Chondrocyte (in vitro differentiated cells): ENCODE data around the gene DBH. TPM values are rescaled to one million over a fixed set of nuclear protein-coding genes. Genes with fewer than 3 reads are reported as not detected.
A peak's percentile ranks its signal among the peaks of the same experiment; 100 is the strongest.
"Not testable (repeated sequence)": the region's sequence is repeated elsewhere in the genome, so short reads cannot be mapped to it uniquely, and the experiment has no call there.

Experiments used
- DNase-seq: peaks from one replicate; pipeline ENCODE4 v3.0.0; 2021; ENCODE audit warnings: mixed read lengths, low spot score
- H3K27ac Mint-ChIP-seq: one replicate; pipeline ENCODE4 v1.8.0; 2021; ENCODE audit warnings: mild to moderate bottlenecking, moderate library complexity, mixed read lengths; ENCODE audit not compliant: unreplicated experiment
- H3K27me3 Mint-ChIP-seq: 2 replicates; pipeline ENCODE4 v1.8.0; 2021; ENCODE audit warnings: low read depth, mixed read lengths
- H3K36me3 Mint-ChIP-seq: 2 replicates; pipeline ENCODE4 v1.8.0; 2021; ENCODE audit warnings: low read depth, mixed read lengths
- H3K4me1 Mint-ChIP-seq: 2 replicates; pipeline ENCODE4 v1.8.0; 2021; ENCODE audit warnings: low read depth, mild to moderate bottlenecking, mixed read lengths
- H3K4me3 Mint-ChIP-seq: one replicate; pipeline ENCODE4 v1.8.0; 2021; ENCODE audit warnings: mild to moderate bottlenecking, moderate library complexity, mixed read lengths; ENCODE audit not compliant: unreplicated experiment
- H3K9me3 Mint-ChIP-seq: 2 replicates; pipeline ENCODE4 v1.8.0; 2021; ENCODE audit warnings: low read depth, mixed read lengths
- total RNA-seq: library from RNA; stranded (reverse); gene quantifications from 3 replicates; pipeline ENCODE4 v1.2.1, GENCODE V29; 2021
- TF ChIP-seq, protein P1 (sequence below): fragments of 200-600 bp; sonication (generic); IDR thresholded peaks from 2 replicates; pipeline ENCODE4 v1.5.0; 2021; ENCODE audit warnings: antibody characterized with exemption, mild to moderate bottlenecking, moderate library complexity

DBH gene
- total RNA-seq, 1 donor from 2014 or later: not detected

DNA sequence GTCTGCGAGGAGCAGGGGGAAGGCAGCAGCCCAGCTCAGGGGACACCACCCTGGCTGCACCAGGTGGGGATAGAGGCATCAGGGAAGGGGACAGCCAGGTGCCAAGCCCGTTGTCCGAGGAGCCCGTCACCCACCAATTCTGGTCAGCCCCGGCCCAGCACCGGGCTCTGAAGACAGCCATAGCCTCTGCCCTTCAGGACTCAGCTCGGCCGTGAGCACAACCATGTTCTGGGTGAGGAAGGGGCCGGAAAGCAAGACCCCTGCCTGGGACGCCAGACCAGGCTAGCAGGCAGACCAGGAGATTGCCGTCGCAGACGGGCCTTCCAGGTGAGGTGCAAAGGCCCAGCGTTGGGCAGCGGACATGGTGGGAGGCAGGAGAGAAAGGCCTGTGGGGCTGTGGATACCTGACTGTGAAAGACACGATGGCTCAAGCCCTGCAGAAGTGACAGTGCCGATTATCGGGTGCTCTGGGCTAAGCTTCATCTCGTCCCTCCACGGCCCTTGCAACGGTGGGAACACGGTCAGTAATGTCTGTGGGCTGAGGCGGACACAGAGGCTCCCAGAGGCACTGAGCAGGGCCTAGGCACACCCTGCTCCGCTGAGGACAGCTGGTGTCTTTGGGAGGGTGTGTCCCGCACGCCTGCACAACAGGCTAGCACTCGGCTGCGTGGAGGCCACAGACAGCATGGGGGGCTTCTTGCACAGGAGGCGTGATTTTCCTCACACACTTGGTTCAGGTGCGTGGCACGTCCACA, 36.5 kb downstream of the DBH start:
- H3K36me3 Mint-ChIP-seq: no peaks in the 10 kb centered on the region
- no peak overlapping the region for H3K4me3 Mint-ChIP-seq
- TF ChIP-seq, protein P1, sequence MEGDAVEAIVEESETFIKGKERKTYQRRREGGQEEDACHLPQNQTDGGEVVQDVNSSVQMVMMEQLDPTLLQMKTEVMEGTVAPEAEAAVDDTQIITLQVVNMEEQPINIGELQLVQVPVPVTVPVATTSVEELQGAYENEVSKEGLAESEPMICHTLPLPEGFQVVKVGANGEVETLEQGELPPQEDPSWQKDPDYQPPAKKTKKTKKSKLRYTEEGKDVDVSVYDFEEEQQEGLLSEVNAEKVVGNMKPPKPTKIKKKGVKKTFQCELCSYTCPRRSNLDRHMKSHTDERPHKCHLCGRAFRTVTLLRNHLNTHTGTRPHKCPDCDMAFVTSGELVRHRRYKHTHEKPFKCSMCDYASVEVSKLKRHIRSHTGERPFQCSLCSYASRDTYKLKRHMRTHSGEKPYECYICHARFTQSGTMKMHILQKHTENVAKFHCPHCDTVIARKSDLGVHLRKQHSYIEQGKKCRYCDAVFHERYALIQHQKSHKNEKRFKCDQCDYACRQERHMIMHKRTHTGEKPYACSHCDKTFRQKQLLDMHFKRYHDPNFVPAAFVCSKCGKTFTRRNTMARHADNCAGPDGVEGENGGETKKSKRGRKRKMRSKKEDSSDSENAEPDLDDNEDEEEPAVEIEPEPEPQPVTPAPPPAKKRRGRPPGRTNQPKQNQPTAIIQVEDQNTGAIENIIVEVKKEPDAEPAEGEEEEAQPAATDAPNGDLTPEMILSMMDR: no peak
- peaks cover 12% of the 10 kb centered on the region for H3K27me3 Mint-ChIP-seq
- H3K4me1 Mint-ChIP-seq: peaks cover 11% of the 10 kb centered on the region
- DNase-seq: no peak
- H3K9me3 Mint-ChIP-seq: peaks cover 3% of the 10 kb centered on the region
- no peak overlapping the region for H3K27ac Mint-ChIP-seq

DNA sequence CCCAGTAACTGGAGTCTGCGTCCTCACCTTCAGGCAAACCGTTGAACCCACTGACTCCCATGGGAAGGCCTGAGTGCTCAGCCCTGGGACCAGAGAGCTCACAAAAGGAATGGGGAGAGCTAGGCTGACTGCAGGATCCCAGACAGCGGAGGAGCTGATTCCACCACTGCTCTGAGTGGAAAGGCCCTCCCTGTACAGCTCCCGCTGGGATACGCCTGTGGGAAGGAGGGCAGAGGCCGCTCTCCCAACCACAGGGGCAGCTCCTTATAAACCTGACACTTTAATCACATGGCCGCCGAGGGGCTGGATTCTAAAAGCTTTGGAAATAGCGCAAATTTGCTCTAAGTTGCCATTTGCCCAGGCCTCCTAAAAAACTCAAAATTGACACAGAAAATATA, 37.1 kb downstream of the DBH start:
- Mint-ChIP-seq H3K4me1 (peaks cover 11% of the 10 kb centered on the region), H3K36me3 (no peaks in the 10 kb centered on the region), H3K9me3 (peaks cover 3% of the 10 kb centered on the region), H3K4me3 (no peak overlapping the region), H3K27me3 (peaks cover 12% of the 10 kb centered on the region), H3K27ac (no peak overlapping the region)
- TF ChIP-seq, protein P1: no peak
- peak; percentile 46 for DNase-seq

DNA sequence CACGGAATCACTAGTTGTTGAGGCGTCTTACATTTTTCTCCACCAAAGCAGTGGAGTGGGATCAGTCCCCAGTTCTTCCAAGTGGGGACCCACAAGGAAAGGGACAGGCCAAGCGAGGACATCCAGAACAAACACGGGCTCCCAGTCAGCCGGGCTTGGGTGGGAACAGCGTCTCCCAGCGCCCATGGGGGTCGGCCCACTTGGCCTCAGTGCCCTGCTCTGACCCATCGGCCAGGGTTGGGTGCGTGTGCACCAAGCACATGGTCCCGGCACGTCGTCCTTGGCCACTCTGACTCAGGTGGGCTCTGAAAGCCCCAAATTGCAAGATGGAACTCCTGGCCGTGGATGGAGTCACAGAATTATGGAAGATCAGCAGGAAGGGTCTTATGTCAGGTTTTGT, 37.9 kb downstream of the DBH start:
- Mint-ChIP-seq H3K4me3 (no peak overlapping the region), H3K27me3 (peaks cover 12% of the 10 kb centered on the region), H3K9me3 (peaks cover 3% of the 10 kb centered on the region), H3K36me3 (no peaks in the 10 kb centered on the region), H3K27ac (no peak overlapping the region), H3K4me1 (peaks cover 11% of the 10 kb centered on the region)
- no peak for DNase-seq
- TF ChIP-seq, protein P1: no peak

DNA sequence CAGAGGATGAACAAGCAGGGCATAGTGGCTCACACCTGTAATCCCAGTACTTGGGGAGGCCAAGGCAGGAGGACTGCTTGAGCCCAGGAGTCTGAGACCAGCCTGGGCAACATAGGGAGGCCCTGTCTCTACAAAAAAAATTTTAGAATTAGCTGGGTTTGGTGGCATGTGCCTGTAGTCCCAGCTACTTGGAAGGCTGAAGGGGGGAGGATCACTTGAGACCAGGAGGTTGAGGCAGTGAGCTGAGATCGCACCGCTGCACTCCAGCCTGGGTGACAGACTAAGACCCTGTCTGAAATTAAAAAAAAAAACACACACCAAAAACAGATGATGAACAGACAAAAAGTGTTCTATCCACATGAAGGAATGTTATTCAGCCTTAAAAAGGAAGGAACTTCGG, 39.6 kb downstream of the DBH start:
- H3K27me3 Mint-ChIP-seq, H3K36me3 Mint-ChIP-seq, H3K27ac Mint-ChIP-seq, H3K4me3 Mint-ChIP-seq, H3K9me3 Mint-ChIP-seq, DNase-seq: not testable (repeated sequence)
- H3K4me1 Mint-ChIP-seq: peaks cover 11% of the 10 kb centered on the region

DNA sequence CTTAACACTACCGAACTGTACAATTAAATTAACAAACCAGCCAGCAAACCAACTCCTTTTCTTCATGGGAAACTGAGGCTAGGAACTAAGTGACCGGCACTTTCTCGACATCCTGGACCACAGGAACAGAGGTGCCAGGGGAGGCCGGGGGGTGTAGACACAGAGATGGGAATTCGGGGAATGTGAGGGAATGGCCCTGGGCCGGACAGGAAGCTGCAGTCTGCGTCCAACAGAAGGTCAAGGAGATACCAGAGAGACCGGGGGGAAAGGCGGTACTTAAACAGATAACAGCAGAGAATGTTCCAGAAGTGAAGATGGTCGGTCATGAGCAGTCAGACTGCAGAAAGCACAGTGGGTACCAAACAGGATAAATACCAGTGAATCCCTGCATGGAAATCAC, 40.3 kb downstream of the DBH start:
- Mint-ChIP-seq H3K4me3 (no peak overlapping the region), H3K9me3 (peaks cover 3% of the 10 kb centered on the region), H3K4me1 (peaks cover 11% of the 10 kb centered on the region), H3K36me3 (no peaks in the 10 kb centered on the region), H3K27ac (no peak overlapping the region), H3K27me3 (peaks cover 9% of the 10 kb centered on the region)
- DNase-seq: peak; percentile 59
- TF ChIP-seq, protein P1: no peak
